C4-2B (cell line): ENCODE measurements around the gene GAD2.

ENCODE experiments used
- CTCF ChIP-seq: fragments of 450-650 bp; conservative IDR thresholded peaks from 2 replicates; pipeline ENCODE4 v1.5.1; 2017; ENCODE audit warnings: mild to moderate bottlenecking
- ZFX ChIP-seq: fragments of 450-650 bp; IDR thresholded peaks from 2 replicates; pipeline ENCODE4 v1.6.1; 2017

GRCh38 chr10:26269754-26270153 lies 53.2 kb downstream of the GAD2 start:
- TF ChIP-seq CTCF (peak; percentile 61), ZFX (no peak)
